HUES6 (cell line): ENCODE measurements around the gene ABCC8.

Source experiments
- H3K27ac ChIP-seq: 2 replicates; pipeline ENCODE4 v1.7.0; 2013; ENCODE audit warnings: low read depth, mild to moderate bottlenecking, low read length, inconsistent platforms
- H3K27me3 ChIP-seq: 2 replicates; pipeline ENCODE4 v1.6.1; 2013; ENCODE audit warnings: low read length; ENCODE audit not compliant: control insufficient read depth, insufficient read depth
- H3K36me3 ChIP-seq: 2 replicates; pipeline ENCODE4 v1.6.1; 2013; ENCODE audit warnings: low read length; ENCODE audit not compliant: control insufficient read depth, insufficient read depth
- H3K4me1 ChIP-seq: 2 replicates; pipeline ENCODE4 v1.6.1; 2013; ENCODE audit warnings: low read length; ENCODE audit not compliant: control insufficient read depth, insufficient read depth
- H3K4me3 ChIP-seq: 2 replicates; pipeline ENCODE4 v1.5.1; 2013; ENCODE audit warnings: low read depth, low read length
- H3K9ac ChIP-seq: one replicate; pipeline ENCODE4 v1.6.1; 2013; ENCODE audit warnings: mild to moderate bottlenecking, low read length
- H3K9me3 ChIP-seq: 2 replicates; pipeline ENCODE4 v1.6.1; 2013; ENCODE audit warnings: low read depth, low read length; ENCODE audit not compliant: control insufficient read depth, insufficient read depth

ABCC8 gene

DNA sequence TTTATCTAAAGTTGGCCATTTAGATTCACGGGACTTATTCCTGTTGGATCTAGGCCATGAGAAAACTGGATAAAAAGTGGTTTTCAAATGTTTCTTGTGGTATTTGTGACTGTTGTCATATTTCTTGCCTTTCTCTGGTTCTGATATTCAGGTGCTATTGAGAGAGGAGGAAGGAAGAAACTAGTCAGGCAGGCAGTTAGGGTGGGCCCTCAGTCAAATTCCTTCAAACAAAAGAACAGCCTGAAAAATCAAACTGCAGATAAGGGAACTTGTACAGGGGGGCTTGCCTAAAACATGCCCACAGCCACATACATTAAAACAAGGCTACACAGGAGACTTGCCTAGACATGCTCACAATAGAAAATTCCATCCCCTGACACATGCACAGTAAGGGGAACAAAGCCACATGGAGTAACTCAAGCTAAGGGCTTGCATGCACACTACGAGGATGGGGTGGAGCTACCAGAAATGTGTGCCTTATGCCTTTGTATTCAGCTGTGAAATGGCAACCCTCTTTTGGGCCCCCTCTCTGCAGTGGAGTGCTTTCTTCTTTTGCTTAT is 106.9 kb downstream of the ABCC8 start:
- H3K36me3 ChIP-seq, result no peaks in the 10 kb centered on the region
- H3K4me3 ChIP-seq, result no peak overlapping the region
- no peaks in the 10 kb centered on the region for H3K27me3 ChIP-seq
- no peaks in the 10 kb centered on the region for H3K4me1 ChIP-seq
- H3K9me3 ChIP-seq, result peaks cover 71% of the 10 kb centered on the region
- no peak overlapping the region for H3K9ac ChIP-seq
- H3K27ac ChIP-seq, result no peak overlapping the region

DNA sequence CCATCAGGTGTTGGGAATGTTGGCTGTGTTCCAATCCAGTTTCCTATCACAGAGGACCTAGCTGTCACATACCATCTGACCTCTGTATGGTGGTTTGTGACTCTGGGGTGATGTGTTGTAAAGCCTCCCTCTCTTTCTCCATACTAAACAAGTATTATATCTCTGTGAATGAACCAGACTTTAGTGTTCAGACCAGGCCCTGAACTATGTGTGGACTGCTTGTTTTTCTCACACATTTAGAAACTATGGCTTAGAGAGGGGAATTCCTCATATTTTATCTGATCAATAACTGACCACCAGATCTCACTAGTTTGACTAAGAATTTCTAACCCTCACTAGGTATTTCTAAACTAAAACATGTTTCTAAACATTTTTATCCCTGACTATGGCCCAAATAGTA is 107.6 kb downstream of the ABCC8 start:
- H3K9me3 ChIP-seq, result peaks cover 64% of the 10 kb centered on the region
- H3K4me3 ChIP-seq, result no peak overlapping the region
- H3K4me1 ChIP-seq, result no peaks in the 10 kb centered on the region
- no peak overlapping the region for H3K27ac ChIP-seq
- no peaks in the 10 kb centered on the region for H3K36me3 ChIP-seq
- no peaks in the 10 kb centered on the region for H3K27me3 ChIP-seq
- no peak overlapping the region for H3K9ac ChIP-seq

DNA sequence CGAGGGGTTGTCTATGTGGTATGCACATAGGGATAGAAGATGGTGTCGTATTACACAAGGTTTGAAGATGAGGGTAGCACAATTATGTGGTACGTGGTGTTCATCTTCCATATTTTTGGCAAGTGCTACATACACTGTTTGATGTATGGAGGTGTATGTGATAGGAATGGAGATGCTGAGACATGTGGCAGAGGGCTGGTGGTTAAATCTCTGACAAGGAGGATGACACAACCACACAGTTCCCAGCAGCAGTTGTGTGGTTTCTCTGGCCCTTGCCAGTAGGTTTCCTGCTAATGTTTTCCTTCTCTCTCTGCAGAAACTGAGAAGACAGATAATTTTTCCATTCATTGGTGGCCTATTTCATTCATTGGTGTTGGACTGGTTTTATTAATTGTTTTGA is 108.1 kb downstream of the ABCC8 start:
- Histone ChIP-seq H3K36me3 (no peaks in the 10 kb centered on the region), H3K27ac (no peak overlapping the region), H3K9ac (no peak overlapping the region), H3K27me3 (no peaks in the 10 kb centered on the region), H3K4me3 (no peak overlapping the region), H3K9me3 (peaks cover 58% of the 10 kb centered on the region), H3K4me1 (no peaks in the 10 kb centered on the region)

DNA sequence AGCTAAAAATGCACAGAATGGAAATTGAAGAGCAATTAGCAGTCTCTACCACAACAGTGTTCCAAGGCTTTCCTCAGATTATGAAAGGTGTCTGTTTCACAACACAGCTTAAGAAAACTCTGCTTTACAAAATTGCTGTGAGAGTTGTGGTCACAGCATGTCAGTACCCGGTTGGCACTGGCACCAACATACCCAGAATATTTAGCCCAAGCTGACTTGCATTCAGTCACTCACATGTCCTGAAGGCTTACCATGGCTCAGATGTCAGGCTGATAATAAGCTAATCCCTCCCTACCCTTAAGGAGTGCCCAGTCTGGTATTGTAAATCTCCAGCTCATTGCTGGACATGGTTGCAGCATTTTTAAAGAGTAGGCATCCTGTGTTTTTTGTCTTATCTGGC is 110.2 kb downstream of the ABCC8 start:
- H3K27me3 ChIP-seq, result no peaks in the 10 kb centered on the region
- no peak overlapping the region for H3K9ac ChIP-seq
- H3K4me1 ChIP-seq, result no peaks in the 10 kb centered on the region
- H3K27ac ChIP-seq, result no peak overlapping the region
- peaks cover 38% of the 10 kb centered on the region for H3K9me3 ChIP-seq
- no peak overlapping the region for H3K4me3 ChIP-seq
- H3K36me3 ChIP-seq, result no peaks in the 10 kb centered on the region

DNA sequence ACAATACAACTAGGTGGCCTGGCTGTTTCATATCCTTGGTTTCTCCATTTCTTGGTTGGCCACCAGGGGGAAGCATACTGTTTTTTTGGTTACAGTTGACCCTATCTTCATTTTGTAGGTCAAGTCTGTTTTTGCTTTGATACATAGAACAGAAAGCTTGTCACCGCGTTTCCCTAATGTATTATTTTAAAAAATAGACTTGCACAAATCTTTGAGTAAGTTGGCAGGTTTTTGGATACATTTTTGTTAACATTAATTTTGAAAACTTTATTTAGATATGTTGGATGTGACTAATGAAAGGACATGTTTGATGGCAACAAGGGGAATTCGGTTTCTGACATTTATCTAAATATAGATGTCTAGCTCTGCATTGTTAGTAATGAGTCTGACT is 122.0 kb downstream of the ABCC8 start:
- H3K4me3 ChIP-seq, result peak overlapping the region; percentile 50; the same call in 1 of the 2 replicates
- H3K9me3 ChIP-seq, result no peaks in the 10 kb centered on the region
- no peak overlapping the region for H3K9ac ChIP-seq
- H3K27me3 ChIP-seq, result peaks cover 48% of the 10 kb centered on the region
- H3K27ac ChIP-seq, result no peak overlapping the region
- no peaks in the 10 kb centered on the region for H3K36me3 ChIP-seq
- H3K4me1 ChIP-seq, result 0 out of 2 replicates have a peak, but pooled peaks cover 14% of the 10 kb centered on the region

DNA sequence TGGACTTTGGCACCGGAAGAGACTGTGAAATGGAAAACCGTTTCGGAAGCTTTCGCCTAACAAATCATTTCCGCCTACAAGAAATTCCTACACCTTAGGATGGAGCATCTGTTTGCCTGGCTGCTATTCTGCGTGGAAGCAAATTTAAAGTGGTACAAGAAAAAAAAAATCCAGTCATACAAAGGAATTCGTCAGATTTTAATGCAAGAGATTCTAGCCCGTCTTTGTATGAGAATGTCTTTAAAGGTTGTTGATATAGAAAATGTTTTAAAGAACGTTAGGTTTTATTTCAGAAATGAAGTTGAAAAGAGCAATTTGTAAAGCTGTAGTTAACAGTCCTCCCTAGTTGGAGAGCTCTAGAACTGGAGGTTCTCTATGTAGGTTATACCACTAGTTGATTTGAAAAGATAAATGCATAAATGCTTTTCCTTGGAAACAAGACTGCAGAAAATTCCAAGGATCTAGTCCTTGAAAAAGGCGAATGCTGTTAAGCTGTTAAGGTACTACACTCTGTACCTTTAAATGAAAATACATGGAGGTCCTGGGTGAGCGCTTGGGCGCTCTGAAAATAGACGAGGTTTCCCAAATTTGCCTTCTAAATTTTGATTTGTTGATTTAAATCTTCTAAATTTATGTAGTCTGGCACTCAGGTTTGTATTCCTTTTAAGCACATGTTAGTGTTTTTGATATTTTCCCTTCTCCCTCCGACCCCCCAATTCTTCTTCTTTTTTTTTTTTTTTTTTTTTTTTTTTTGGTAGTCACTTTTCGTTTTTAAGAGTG is 122.6 kb downstream of the ABCC8 start:
- Histone ChIP-seq H3K27ac (no peak overlapping the region), H3K4me3 (peak overlapping the region; percentile 50), H3K36me3 (no peaks in the 10 kb centered on the region), H3K9ac (peak overlapping the region; percentile 21), H3K27me3 (peaks cover 53% of the 10 kb centered on the region), H3K9me3 (no peaks in the 10 kb centered on the region), H3K4me1 (0 out of 2 replicates have a peak, but pooled peaks cover 14% of the 10 kb centered on the region)

DNA sequence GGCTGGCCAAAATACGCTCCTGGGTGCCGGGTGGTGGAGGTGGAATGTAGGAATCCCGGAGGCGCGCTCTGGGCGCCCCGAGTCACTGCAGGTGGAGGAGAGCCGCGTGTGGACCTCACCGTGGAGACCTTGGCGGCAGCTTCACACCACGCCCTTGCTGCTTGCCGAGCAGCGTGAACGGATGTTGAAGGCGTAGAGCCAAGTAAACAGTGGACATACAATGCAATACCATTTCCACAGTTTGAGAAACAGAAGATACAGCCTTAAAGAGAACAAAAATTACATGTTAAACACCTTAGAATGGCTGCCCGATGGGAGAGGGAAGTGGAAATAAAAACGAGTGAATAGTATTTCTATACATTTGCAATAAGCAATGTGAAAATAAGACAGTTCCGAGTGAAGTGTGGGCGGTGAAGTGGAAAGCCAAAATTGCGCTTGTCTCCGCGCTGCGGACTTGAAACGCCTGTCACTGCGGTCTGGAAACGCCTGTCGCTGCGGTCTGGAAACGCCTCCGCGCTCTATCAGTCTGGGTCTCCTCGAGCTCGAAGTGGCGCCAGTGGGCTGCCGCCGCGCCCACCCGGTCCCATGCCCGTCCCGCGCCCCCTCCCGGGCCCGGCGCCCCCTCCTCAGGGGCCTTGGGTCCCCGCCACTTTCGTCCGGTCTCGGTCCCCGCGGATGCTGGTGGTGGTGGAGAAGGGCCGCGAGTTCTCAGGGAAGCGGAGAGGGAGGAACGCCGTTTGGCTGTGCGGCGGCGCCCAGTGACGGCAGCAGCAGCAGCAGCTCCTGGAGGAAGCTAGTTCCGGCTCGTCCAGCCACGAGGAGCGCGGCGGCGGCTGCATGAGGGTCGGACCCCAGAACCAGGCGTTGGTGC is 123.5 kb downstream of the ABCC8 start:
- H3K27ac ChIP-seq, result no peak overlapping the region
- 0 out of 2 replicates have a peak, but pooled peaks cover 14% of the 10 kb centered on the region for H3K4me1 ChIP-seq
- H3K9me3 ChIP-seq, result no peaks in the 10 kb centered on the region
- H3K4me3 ChIP-seq, result peak overlapping the region; percentile 50
- peaks cover 60% of the 10 kb centered on the region for H3K27me3 ChIP-seq
- no peaks in the 10 kb centered on the region for H3K36me3 ChIP-seq
- peak overlapping the region; percentile 21 for H3K9ac ChIP-seq

DNA sequence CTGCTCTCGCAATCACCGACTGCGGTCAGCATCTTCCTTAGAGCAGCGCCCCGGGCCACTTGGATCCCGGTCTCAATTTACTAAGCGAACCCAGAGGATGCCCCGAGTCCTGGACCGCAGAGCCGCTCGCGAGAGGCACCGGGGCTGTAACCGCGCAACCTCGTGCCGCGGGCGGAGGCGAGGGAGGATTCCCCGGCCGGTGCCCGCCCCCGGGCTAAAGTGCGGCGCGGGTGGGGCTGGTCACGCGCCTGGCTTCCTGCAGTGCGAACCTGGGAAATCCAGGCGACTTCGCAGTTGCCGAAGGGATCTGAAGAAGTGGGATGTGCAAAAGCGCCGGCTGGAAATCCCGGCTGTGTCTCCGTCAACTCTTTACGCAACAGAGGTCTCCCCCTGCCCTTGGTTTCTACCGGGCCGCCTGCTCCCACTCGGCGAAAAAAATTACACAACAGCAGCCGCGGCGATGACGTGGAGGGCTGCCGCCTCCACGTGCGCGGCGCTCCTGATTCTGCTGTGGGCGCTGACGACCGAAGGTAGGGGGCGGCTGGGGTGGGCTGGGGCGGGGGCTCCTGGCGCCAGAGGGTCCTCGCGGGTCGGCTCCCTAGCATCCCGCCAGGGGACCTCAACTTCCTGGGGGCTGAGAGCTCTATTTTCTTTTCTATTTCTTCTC is 125.0 kb downstream of the ABCC8 start, which contains the start of gene NCR3LG1:
Gene NCR3LG1 (plus strand): TSS at position 291 of the 667 bp plus-strand sequence. CDS start 170 bp downstream, at position 461.
- Histone ChIP-seq H3K4me1 (0 out of 2 replicates have a peak, but pooled peaks cover 14% of the 10 kb centered on the region), H3K27me3 (peaks cover 64% of the 10 kb centered on the region), H3K9me3 (no peaks in the 10 kb centered on the region), H3K27ac (no peak within 1 kb of the TSS), H3K4me3 (peak within 1 kb of the TSS; percentile 50), H3K9ac (peak within 1 kb of the TSS; percentile 35), H3K36me3 (no peaks in the 10 kb centered on the region)

DNA sequence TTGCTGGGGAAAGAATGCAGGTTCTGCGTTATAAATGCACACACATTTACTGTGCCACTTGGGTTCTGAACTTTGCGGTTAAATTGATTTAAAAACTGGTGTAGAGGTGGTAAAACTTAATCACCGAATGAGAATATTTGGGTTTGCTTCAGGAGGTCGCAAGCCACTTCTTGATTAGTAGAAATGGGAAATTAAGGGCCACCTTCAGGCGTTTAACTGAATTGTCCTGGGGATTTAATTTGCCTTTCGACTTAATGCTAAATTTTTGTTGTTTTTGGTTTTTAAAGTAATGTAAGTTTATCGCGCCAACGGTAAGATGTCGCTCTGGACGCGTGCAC is 125.5 kb downstream of the ABCC8 start:
- H3K36me3 ChIP-seq, result no peaks in the 10 kb centered on the region
- 0 out of 2 replicates have a peak, but pooled peaks cover 14% of the 10 kb centered on the region for H3K4me1 ChIP-seq
- H3K9me3 ChIP-seq, result no peaks in the 10 kb centered on the region
- peaks cover 64% of the 10 kb centered on the region for H3K27me3 ChIP-seq
- peak overlapping the region; percentile 50 for H3K4me3 ChIP-seq
- no peak overlapping the region for H3K27ac ChIP-seq
- no peak overlapping the region for H3K9ac ChIP-seq

DNA sequence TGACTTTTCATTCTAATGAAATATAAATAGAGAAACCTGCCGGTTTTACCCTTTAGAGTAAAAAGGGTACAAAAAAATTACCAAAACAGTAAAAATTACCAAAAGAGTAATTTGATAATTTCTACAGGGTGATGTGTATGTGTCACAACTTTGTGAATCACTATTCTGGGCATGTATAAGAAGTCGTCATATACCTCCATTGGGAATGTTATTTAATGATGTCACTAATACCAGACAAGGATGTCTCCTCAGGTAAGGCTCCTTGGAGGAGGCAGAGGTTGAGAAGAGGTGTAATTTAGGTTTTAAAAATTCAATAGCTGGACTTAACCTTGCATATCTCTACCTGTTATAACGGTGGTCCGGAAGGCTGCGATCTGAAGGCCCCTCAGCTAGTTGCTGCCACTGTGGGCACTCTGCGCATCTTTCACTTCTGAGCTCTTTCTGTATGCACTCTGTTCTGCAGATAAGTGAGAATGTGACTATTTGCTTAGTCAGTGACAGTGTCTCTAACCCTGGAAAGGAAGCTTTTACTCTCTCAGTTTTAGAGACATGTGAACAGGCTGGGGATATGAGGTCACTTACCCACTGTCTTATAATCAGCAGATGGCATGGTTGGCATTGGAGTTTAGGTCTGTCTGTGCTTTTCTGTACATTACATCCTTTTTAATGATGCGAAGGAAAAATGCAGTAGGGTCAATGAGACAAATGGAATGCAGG is 126.0 kb downstream of the ABCC8 start:
- Histone ChIP-seq H3K9ac (no peak overlapping the region), H3K27me3 (peaks cover 64% of the 10 kb centered on the region), H3K9me3 (no peaks in the 10 kb centered on the region), H3K4me3 (no peak overlapping the region), H3K27ac (no peak overlapping the region), H3K36me3 (no peaks in the 10 kb centered on the region), H3K4me1 (0 out of 2 replicates have a peak, but pooled peaks cover 14% of the 10 kb centered on the region)
